PC-3 (cell line): ENCODE measurements around the gene TARS2. TPM values are rescaled to one million over a fixed set of nuclear protein-coding genes. Genes with fewer than 3 reads are reported as not detected.

Source experiments
- ATAC-seq: fragments of 200-7000 bp; cut with Tn5 transposase; 2 replicates; pipeline ENCODE4 v1.9.1; 2020; ENCODE audit warnings: mild to moderate bottlenecking, moderate library complexity
- BruUV-seq: library from RNA; stranded (reverse); fragments of 400-500 nt; replicated peaks from 2 replicates; lab custom pipeline; 2021; lab: Mats Ljungman, UMichigan
- CTCF ChIA-PET: fragments of 300-600 bp; sonication (Branson Sonifier 250); formaldehyde crosslinking; loops from one replicate; lab custom pipeline; 2022; ENCODE audit warnings: antibody characterized with exemption; lab: Charles Lee
- POLR2A ChIA-PET: fragments of 300-600 bp; sonication (Branson Sonifier 250); formaldehyde crosslinking; loops from one replicate; lab custom pipeline; 2022; ENCODE audit warnings: antibody characterized with exemption; ENCODE audit not compliant: unreplicated experiment; lab: Charles Lee
- DNase-seq: peaks from one replicate; pipeline ENCODE4 v3.0.0-alpha.2; 2015
- H2AFZ ChIP-seq: fragments of 300-600 bp; sonication (generic); 2 replicates; pipeline ENCODE4 v1.6.0; 2016; ENCODE audit warnings: antibody characterized with exemption, low read length
- H3F3A ChIP-seq: fragments of 300-600 bp; sonication (generic); one replicate; pipeline ENCODE4 v1.6.0; 2017; ENCODE audit warnings: antibody characterized with exemption, low read length, control low read depth, mild to moderate bottlenecking; ENCODE audit not compliant: unreplicated experiment
- H3K27ac ChIP-seq: fragments of 300-600 bp; sonication (generic); 2 replicates; pipeline ENCODE4 v1.5.1; 2016; ENCODE audit warnings: mild to moderate bottlenecking, low read length
- H3K27me3 ChIP-seq: fragments of 300-600 bp; sonication (generic); 2 replicates; pipeline ENCODE4 v1.6.1; 2016; ENCODE audit warnings: low read length, mixed read lengths
- H3K36me3 ChIP-seq: fragments of 300-600 bp; sonication (generic); 2 replicates; pipeline ENCODE4 v1.6.1; 2016; ENCODE audit warnings: low read depth, mixed run types, low read length, mixed read lengths
- H3K4me1 ChIP-seq: fragments of 300-600 bp; sonication (generic); 2 replicates; pipeline ENCODE4 v1.5.1; 2016; ENCODE audit warnings: low read length; ENCODE audit not compliant: insufficient read depth
- H3K4me2 ChIP-seq: fragments of 300-600 bp; sonication (generic); 2 replicates; pipeline ENCODE4 v1.6.0; 2016; ENCODE audit warnings: low read length
- H3K4me3 ChIP-seq: fragments of 300-600 bp; sonication (generic); 2 replicates; pipeline ENCODE4 v1.5.1; 2016; ENCODE audit warnings: mild to moderate bottlenecking, low read length, mixed read lengths
- H3K79me2 ChIP-seq: fragments of 300-600 bp; sonication (generic); 2 replicates; pipeline ENCODE4 v1.6.1; 2017; ENCODE audit warnings: low read length, mixed read lengths
- H3K9ac ChIP-seq: fragments of 300-600 bp; sonication (generic); 2 replicates; pipeline ENCODE4 v1.6.0; 2016; ENCODE audit warnings: mild to moderate bottlenecking, low read length
- H3K9me2 ChIP-seq: fragments of 300-600 bp; sonication (generic); replicated peaks from 2 replicates; pipeline ENCODE4 v1.6.1; 2016; ENCODE audit warnings: mixed run types, low read length, mixed read lengths
- H3K9me3 ChIP-seq: fragments of 300-600 bp; sonication (generic); 2 replicates; pipeline ENCODE4 v1.6.1; 2016; ENCODE audit warnings: low read length, mixed read lengths
- H4K20me1 ChIP-seq: fragments of 300-600 bp; sonication (generic); 2 replicates; pipeline ENCODE4 v1.6.1; 2016; ENCODE audit warnings: low read length, mixed read lengths
- CTCF ChIP-seq: fragments of 300-600 bp; sonication (generic); conservative IDR thresholded peaks from 2 replicates; pipeline ENCODE4 v1.5.1; 2017; ENCODE audit warnings: antibody characterized with exemption, low read depth, mild to moderate bottlenecking, low read length
- EZH2 ChIP-seq: fragments of 300-600 bp; sonication (generic); IDR thresholded peaks from one replicate; pipeline ENCODE4 v1.6.1; 2017; ENCODE audit warnings: antibody characterized with exemption, mild to moderate bottlenecking, low read length; ENCODE audit not compliant: unreplicated experiment
- EZH2phosphoT487 ChIP-seq: fragments of 300-600 bp; sonication (generic); IDR thresholded peaks from 2 replicates; pipeline ENCODE4 v1.6.1; 2018; ENCODE audit warnings: mild to moderate bottlenecking, antibody characterized with exemption, low read length, borderline replicate concordance
- intact Hi-C: fragments of 100-400 bp; cut with micrococcal nuclease; formaldehyde crosslinking; loops from 2 replicates; pipeline ENCODE4 v1.9.0; 2023
- total RNA-seq: library from RNA; depleted of rRNA; stranded (reverse); fragments of >200 nt; gene quantifications from 2 replicates; pipeline ENCODE4 v1.2.3, GENCODE V29; 2014

TARS2 gene
- total RNA-seq, 1 experiment from 2014 or later: 56.2 TPM

GRCh38 chr1:150546294-150546937, 59.2 kb downstream of the TARS2 start:
- Histone ChIP-seq H3K4me1 (peaks cover 3% of the 10 kb centered on the region; the same call in 1 of the 2 replicates), H3K9me3 (no peaks in the 10 kb centered on the region), H3K4me2 (no peak overlapping the region), H3K4me3 (no peak overlapping the region), H3K27me3 (no peaks in the 10 kb centered on the region), H3K27ac (no peak overlapping the region), H2AFZ (no peak overlapping the region), H3K9me2 (no peaks in the 10 kb centered on the region), H3F3A (no peaks in the 10 kb centered on the region), H3K79me2 (no peaks in the 10 kb centered on the region), H3K36me3 (no peaks in the 10 kb centered on the region), H4K20me1 (no peaks in the 10 kb centered on the region), H3K9ac (no peak overlapping the region)
- CTCF ChIA-PET: no interaction called here
- DNase-seq: no peak
- intact Hi-C loops: loop anchor here (5.0 kb wide), 1 partner anchor 84 kb away; no protein-coding TSS in a partner anchor
- POLR2A ChIA-PET: interaction anchor here (0.6 kb wide), 1 partner anchor 460 kb away, joined by 4 read pairs; no protein-coding TSS in a partner anchor
- no peak for ATAC-seq
- no peak for TF ChIP-seq EZH2
- TF ChIP-seq CTCF: no peak
- no peak for TF ChIP-seq EZH2phosphoT487
- BruUV-seq: no TSS peak

- Histone ChIP-seq H3K4me1 (peaks cover 19% of the 10 kb centered on the region), H3K9me2 (no peaks in the 10 kb centered on the region), H2AFZ (peak overlapping the region; percentile 81), H4K20me1 (no peaks in the 10 kb centered on the region), H3K27ac (no peak overlapping the region), H3K4me3 (peak overlapping the region; percentile 72), H3K27me3 (no peaks in the 10 kb centered on the region), H3F3A (no peaks in the 10 kb centered on the region), H3K36me3 (no peaks in the 10 kb centered on the region), H3K4me2 (peak overlapping the region; percentile 95), H3K79me2 (no peaks in the 10 kb centered on the region), H3K9ac (peak overlapping the region; percentile 60), H3K9me3 (no peaks in the 10 kb centered on the region)
- ChIA-PET CTCF (interaction anchor here (0.6 kb wide), 1 partner anchor 11 kb away, joined by 3 read pairs; no protein-coding TSS in a partner anchor), POLR2A (interaction anchor here (0.5 to 1.0 kb wide), 4 partner anchors 14 to 125 kb away, joined by 3 to 17 read pairs (median 7); partner anchors contain the start of gene FALEC)
- DNase-seq (no peak), ATAC-seq (no peak)
- TF ChIP-seq CTCF: no peak
- intact Hi-C loops: loop anchor here (5.0 kb wide), 1 partner anchor 86 kb away; no protein-coding TSS in a partner anchor
- BruUV-seq: no TSS peak
Observed at GRCh38 chr1:150548324-150548631, 61.1 kb downstream of the TARS2 start.
